CD4-positive, CD25-positive, alpha-beta regulatory T cell (primary cell): Measurements from ENCODE around the gene C16orf92. TPM values are rescaled to one million over a fixed set of nuclear protein-coding genes. Genes with fewer than 3 reads are reported as not detected.

Experiments
- ATAC-seq, 2 donors: fragments of 150-1000 bp; cut with Tn5 transposase; one replicate each; pipeline ENCODE4 v1.10.0; 2021; ENCODE audit warnings: low read depth in 2 of 2, moderate number of reproducible peaks in 2 of 2, moderate library complexity in 1 of 2
- DNase-seq, 3 donors: peaks; one replicate each; pipeline versions ENCODE4 v3.0.0 to v3.0.0-alpha.2; 2012 to 2022; ENCODE audit warnings: mixed read lengths in 1 of 3
- H3K27ac ChIP-seq: one replicate; pipeline ENCODE4 v1.7.0; 2013; ENCODE audit warnings: mild to moderate bottlenecking, low read length; ENCODE audit not compliant: insufficient read depth, poor library complexity, severe bottlenecking
- H3K27me3 ChIP-seq: one replicate; pipeline ENCODE4 v1.7.0; 2013; ENCODE audit warnings: low read length; ENCODE audit not compliant: control insufficient read depth, insufficient read depth
- H3K36me3 ChIP-seq: one replicate; pipeline ENCODE4 v1.7.0; 2013; ENCODE audit warnings: mild to moderate bottlenecking, low read length, moderate library complexity; ENCODE audit not compliant: control insufficient read depth, insufficient read depth
- H3K4me1 ChIP-seq: 2 replicates; pipeline ENCODE4 v1.7.0; 2013; ENCODE audit warnings: mild to moderate bottlenecking, low read length; ENCODE audit not compliant: insufficient read depth, control insufficient read depth, poor library complexity, severe bottlenecking
- H3K4me3 ChIP-seq: one replicate; pipeline ENCODE4 v1.7.0; 2013; ENCODE audit warnings: low read depth, mild to moderate bottlenecking, low read length, moderate library complexity
- H3K9me3 ChIP-seq, 2 experiments: 1 replicate in 1 of 2; 2 replicates in 1 of 2; pipeline ENCODE4 v1.7.0; 2013; ENCODE audit warnings: low read length in 2 of 2, mild to moderate bottlenecking in 1 of 2, moderate library complexity in 1 of 2; ENCODE audit not compliant: control insufficient read depth in 2 of 2
- H3K27ac Mint-ChIP-seq, 3 donors: one replicate each; pipeline ENCODE4 v1.8.0; 2020 to 2022; ENCODE audit warnings: mild to moderate bottlenecking in 3 of 3, mixed read lengths in 3 of 3, moderate library complexity in 2 of 3
- H3K27me3 Mint-ChIP-seq: one replicate; pipeline ENCODE4 v1.8.0; 2022; ENCODE audit warnings: mild to moderate bottlenecking, mixed read lengths
- H3K36me3 Mint-ChIP-seq: one replicate; pipeline ENCODE4 v1.8.0; 2020; ENCODE audit warnings: mixed read lengths
- H3K4me1 Mint-ChIP-seq, 4 donors: one replicate each; pipeline ENCODE4 v1.8.0; 2020 to 2022; ENCODE audit warnings: mixed read lengths in 4 of 4, mild to moderate bottlenecking in 1 of 4
- H3K4me3 Mint-ChIP-seq, 4 donors: one replicate each; pipeline ENCODE4 v1.8.0; 2020 to 2022; ENCODE audit warnings: mild to moderate bottlenecking in 4 of 4, mixed read lengths in 4 of 4, moderate library complexity in 3 of 4
- H3K9me3 Mint-ChIP-seq, 7 donors: one replicate each; pipeline ENCODE4 v1.8.0; 2020 to 2022; ENCODE audit warnings: mixed read lengths in 7 of 7, mild to moderate bottlenecking in 3 of 7, moderate library complexity in 2 of 7
- polyA plus RNA-seq, 4 donors: library from polyadenylated mRNA; unstranded; fragments of 300-500 nt; fragmentation: Illumina TruSeq; gene quantifications; one replicate each; pipeline ENCODE4 v1.2.3, GENCODE V29; 2021
- total RNA-seq: library from RNA; stranded (reverse); gene quantifications from one replicate; pipeline ENCODE4 v1.2.3, GENCODE V29; 2022

C16orf92 gene
- total and polyA plus RNA-seq, 5 donors from 2014 or later = not detected

DNA sequence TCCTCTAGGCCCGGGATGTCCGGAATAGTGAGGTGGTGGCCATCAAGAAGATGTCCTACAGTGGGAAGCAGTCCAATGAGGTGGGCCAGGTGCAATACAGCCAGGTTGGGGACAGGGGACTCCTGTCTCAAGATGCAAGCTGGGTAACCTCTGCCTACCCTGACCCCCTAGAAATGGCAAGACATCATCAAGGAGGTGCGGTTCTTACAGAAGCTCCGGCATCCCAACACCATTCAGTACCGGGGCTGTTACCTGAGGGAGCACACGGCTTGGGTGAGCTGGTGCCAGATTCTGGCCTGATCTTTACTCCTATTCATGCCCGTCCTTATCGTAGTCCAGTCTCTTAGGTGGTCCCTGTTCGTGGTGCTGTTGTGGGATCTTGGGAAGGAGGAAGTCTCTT lies 44.9 kb upstream of the C16orf92 start:
- Mint-ChIP-seq H3K27me3 (no peaks in the 10 kb centered on the region), H3K4me1 (peaks cover 13 to 38% (median 25%) of the 10 kb centered on the region in 4 donors), H3K27ac (peak overlapping the region in 1 of 3 donors; percentile 52), H3K9me3 (no peaks in the 10 kb centered on the region), H3K36me3 (peaks cover 21% of the 10 kb centered on the region), H3K4me3 (peak overlapping the region in 1 of 4 donors; percentile 37)
- ATAC-seq (no peak), DNase-seq (no peak)
- Histone ChIP-seq H3K4me1 (peaks cover 36% of the 10 kb centered on the region), H3K27ac (no peak overlapping the region), H3K4me3 (no peak overlapping the region), H3K36me3 (peaks cover 49% of the 10 kb centered on the region), H3K27me3 (no peaks in the 10 kb centered on the region), H3K9me3 (no peaks in the 10 kb centered on the region)

DNA sequence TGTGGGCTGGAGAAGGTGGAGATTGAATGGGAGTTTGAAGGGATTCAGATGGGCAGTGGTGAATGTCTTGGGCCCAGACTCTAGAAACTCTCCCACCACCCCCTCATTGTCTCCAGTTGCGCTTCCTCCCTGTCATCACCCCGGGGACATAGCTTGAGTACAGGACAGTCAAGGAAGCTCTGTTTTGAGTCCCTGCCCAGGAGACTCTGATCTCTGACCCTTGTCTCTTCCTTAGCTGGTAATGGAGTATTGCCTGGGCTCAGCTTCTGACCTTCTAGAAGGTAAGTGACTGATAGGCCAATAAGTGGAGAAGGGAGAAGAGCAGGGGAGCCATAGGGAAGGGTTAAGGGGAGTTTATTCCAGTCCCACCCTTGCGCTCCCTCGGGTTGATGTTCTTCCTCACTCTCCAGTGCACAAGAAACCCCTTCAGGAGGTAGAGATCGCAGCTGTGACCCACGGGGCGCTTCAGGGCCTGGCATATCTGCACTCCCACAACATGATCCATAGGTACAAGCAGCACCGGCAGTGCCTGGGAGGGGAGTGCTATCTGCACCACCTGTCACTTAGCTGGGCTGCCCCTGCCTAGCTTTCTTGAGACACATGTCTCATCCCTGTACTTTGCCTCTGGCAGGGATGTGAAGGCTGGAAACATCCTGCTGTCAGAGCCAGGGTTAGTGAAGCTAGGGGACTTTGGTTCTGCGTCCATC lies 44.3 kb upstream of the C16orf92 start:
- Mint-ChIP-seq H3K4me1 (peaks cover 13 to 34% (median 22%) of the 10 kb centered on the region in 4 donors), H3K4me3 (peak overlapping the region in 1 of 4 donors; percentile 9), H3K9me3 (no peaks in the 10 kb centered on the region), H3K27ac (peak overlapping the region in 1 of 3 donors; percentile 73), H3K27me3 (no peaks in the 10 kb centered on the region), H3K36me3 (peaks cover 26% of the 10 kb centered on the region)
- ATAC-seq (no peak), DNase-seq (no peak)
- H3K9me3 ChIP-seq = no peaks in the 10 kb centered on the region
- no peak overlapping the region for H3K4me3 ChIP-seq
- H3K4me1 ChIP-seq = peaks cover 33% of the 10 kb centered on the region
- no peaks in the 10 kb centered on the region for H3K27me3 ChIP-seq
- H3K27ac ChIP-seq = no peak overlapping the region
- peaks cover 56% of the 10 kb centered on the region for H3K36me3 ChIP-seq

DNA sequence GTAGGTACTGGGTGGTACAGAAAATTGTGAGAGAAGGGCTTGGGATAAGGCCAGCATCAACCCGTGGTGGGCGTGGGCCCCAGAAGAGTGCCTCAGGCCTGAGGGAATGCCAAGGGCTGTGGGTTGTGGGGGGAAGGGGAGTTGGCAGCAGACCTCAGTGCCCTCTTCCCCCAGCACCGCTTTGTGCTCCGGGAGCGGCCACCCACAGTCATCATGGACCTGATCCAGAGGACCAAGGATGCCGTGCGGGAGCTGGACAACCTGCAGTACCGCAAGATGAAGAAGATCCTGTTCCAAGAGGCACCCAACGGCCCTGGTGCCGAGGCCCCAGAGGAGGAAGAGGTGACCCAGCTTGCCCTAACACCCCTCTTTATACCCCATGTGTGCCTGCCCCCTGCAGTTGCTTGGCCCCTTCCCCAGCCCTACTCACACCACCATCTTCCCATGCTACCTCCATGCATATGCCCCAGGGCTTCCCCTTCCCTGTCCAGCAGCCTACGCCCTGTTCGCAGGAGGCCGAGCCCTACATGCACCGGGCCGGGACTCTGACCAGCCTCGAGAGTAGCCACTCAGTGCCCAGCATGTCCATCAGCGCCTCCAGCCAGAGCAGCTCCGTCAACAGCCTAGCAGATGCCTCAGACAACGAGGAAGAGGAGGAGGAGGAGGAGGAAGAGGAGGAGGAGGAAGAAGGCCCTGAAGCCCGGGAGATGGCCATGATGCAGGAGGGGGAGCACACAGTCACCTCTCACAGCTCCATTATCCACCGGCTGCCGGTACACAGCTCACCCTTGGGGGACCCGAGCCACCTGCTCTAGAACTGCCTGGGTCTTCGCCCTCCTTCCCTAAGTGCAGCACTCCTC lies 40.2 kb upstream of the C16orf92 start:
- H3K9me3 ChIP-seq = no peaks in the 10 kb centered on the region
- no peak overlapping the region for H3K4me3 ChIP-seq
- H3K27me3 Mint-ChIP-seq = no peaks in the 10 kb centered on the region
- ATAC-seq (no peak), DNase-seq (no peak)
- no peak overlapping the region for H3K27ac Mint-ChIP-seq
- no peak overlapping the region for H3K27ac ChIP-seq
- H3K4me3 Mint-ChIP-seq = no peak overlapping the region
- H3K36me3 Mint-ChIP-seq = peaks cover 31% of the 10 kb centered on the region
- H3K27me3 ChIP-seq = no peaks in the 10 kb centered on the region
- peaks cover 84% of the 10 kb centered on the region for H3K36me3 ChIP-seq
- no peaks in the 10 kb centered on the region for H3K4me1 ChIP-seq
- H3K9me3 Mint-ChIP-seq = no peaks in the 10 kb centered on the region
- H3K4me1 Mint-ChIP-seq = no peaks in the 10 kb centered on the region

DNA sequence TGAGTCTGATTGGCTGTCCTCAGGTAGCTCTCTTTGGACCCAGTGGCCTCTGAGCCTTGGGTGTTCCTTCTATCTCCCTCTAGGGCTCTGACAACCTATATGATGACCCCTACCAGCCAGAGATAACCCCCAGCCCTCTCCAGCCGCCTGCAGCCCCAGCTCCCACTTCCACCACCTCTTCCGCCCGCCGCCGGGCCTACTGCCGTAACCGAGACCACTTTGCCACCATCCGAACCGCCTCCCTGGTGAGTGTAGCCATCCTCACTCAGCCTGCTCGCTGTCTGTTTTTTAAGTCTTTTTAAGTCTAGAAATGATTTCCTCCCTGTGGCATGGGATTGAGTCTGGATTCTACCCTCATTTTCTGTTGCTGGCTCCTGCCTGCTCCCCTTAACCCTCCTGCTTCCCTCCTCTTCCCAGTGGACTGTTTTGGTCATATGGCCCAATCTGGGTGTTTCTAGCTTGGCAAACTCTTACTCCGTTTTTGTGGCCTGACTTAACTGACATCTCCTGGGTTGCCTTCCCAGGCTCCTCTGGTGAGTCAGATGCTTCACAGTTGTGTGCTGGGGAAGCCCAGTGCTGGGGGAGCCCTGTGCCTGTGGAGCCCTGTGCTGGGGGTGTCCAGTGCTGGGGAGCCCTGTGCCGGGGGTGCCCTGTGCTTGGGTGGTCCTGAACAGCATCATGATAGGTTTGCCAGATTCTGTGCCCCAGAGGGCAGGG lies 39.4 kb upstream of the C16orf92 start:
- Mint-ChIP-seq H3K27ac (peak overlapping the region in 1 of 3 donors; percentile 9), H3K36me3 (peaks cover 38% of the 10 kb centered on the region), H3K4me3 (no peak overlapping the region), H3K9me3 (no peaks in the 10 kb centered on the region), H3K27me3 (no peaks in the 10 kb centered on the region), H3K4me1 (no peaks in the 10 kb centered on the region)
- H3K27ac ChIP-seq = no peak overlapping the region
- DNase-seq (no peak), ATAC-seq (no peak)
- no peaks in the 10 kb centered on the region for H3K27me3 ChIP-seq
- no peak overlapping the region for H3K4me3 ChIP-seq
- H3K36me3 ChIP-seq = peaks cover 81% of the 10 kb centered on the region
- no peaks in the 10 kb centered on the region for H3K4me1 ChIP-seq
- no peaks in the 10 kb centered on the region for H3K9me3 ChIP-seq

DNA sequence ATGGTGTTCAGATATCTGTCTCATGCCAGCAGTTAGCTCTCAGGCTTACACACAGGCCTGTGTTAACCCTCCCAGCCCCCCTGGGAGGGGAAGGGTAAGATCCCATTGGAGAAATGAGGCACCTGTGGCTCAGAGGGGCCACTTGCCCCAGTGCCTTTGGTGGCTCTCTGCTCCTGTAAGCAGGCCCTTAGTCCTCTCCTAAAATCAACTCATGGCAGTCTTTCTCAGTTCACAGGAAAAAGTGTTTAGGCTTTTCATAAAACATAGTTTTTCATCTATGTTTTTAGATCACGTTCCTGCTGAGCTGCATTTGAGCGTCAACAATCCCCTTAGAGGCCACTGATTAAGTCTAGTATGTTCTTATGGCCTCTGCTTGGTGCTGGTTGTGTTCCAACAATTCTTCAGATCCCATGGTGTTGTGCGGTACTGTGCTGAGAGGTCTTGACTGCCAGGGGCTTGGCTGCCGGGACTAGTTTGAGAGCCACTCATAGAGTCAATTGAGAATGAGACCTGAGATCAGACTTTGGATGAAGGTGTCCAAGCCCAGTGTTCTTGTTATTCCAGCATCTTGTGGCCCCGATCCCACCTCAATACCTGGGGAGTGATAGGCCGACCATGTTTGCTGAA lies 38.7 kb upstream of the C16orf92 start:
- peaks cover 77% of the 10 kb centered on the region for H3K36me3 ChIP-seq
- no peak for ATAC-seq
- no peak for DNase-seq
- H3K9me3 ChIP-seq = no peaks in the 10 kb centered on the region
- Mint-ChIP-seq H3K4me3 (no peak overlapping the region), H3K27ac (peak overlapping the region; percentile 9 to 59 (median 48)), H3K9me3 (no peaks in the 10 kb centered on the region), H3K27me3 (no peaks in the 10 kb centered on the region), H3K4me1 (no peaks in the 10 kb centered on the region), H3K36me3 (peaks cover 38% of the 10 kb centered on the region)
- H3K4me3 ChIP-seq = no peak overlapping the region
- no peak overlapping the region for H3K27ac ChIP-seq
- H3K4me1 ChIP-seq = no peaks in the 10 kb centered on the region
- no peaks in the 10 kb centered on the region for H3K27me3 ChIP-seq

DNA sequence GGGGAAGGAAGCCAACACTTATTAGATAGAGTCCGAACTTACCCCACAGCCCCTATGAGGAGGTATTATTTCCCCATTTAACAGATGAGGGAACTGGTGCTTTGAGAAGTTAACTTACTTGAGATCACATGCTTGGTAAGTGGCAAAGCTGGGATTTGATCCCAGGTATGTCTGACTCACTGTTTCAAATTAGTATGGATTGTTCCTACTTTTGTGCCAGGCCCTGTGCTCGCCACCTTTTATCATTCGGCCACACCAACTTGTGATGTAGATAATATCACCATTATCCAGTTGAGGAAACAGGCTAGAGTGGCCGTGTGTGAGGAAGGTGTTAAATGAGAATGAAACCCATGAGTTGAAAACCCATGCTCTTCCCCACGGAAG lies 38.2 kb upstream of the C16orf92 start:
- peaks cover 77% of the 10 kb centered on the region for H3K36me3 ChIP-seq
- no peak for DNase-seq
- H3K27ac ChIP-seq = no peak overlapping the region
- no peak overlapping the region for H3K4me3 ChIP-seq
- no peaks in the 10 kb centered on the region for H3K4me1 ChIP-seq
- H3K27me3 ChIP-seq = no peaks in the 10 kb centered on the region
- H3K9me3 ChIP-seq = no peaks in the 10 kb centered on the region
- no peak for ATAC-seq
- Mint-ChIP-seq H3K27me3 (no peaks in the 10 kb centered on the region), H3K4me1 (no peaks in the 10 kb centered on the region), H3K36me3 (peaks cover 34% of the 10 kb centered on the region), H3K4me3 (no peak overlapping the region), H3K27ac (peak overlapping the region in 1 of 3 donors; percentile 48), H3K9me3 (no peaks in the 10 kb centered on the region)

DNA sequence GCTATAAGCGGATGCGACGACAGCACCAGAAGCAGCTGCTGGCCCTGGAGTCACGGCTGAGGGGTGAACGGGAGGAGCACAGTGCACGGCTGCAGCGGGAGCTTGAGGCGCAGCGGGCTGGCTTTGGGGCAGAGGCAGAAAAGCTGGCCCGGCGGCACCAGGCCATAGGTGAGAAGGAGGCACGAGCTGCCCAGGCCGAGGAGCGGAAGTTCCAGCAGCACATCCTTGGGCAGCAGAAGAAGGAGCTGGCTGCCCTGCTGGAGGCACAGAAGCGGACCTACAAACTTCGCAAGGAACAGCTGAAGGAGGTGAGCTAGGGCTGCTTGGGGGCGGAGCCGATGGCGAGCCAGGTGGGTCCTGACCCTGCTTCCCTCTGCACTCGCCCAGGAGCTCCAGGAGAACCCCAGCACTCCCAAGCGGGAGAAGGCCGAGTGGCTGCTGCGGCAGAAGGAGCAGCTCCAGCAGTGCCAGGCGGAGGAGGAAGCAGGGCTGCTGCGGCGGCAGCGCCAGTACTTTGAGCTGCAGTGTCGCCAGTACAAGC lies 37.7 kb upstream of the C16orf92 start:
- ATAC-seq (no peak), DNase-seq (no peak)
- Histone ChIP-seq H3K4me1 (no peaks in the 10 kb centered on the region), H3K4me3 (no peak overlapping the region), H3K36me3 (peaks cover 75% of the 10 kb centered on the region), H3K27ac (no peak overlapping the region), H3K9me3 (no peaks in the 10 kb centered on the region), H3K27me3 (no peaks in the 10 kb centered on the region)
- H3K4me1 Mint-ChIP-seq = no peaks in the 10 kb centered on the region
- peaks cover 33% of the 10 kb centered on the region for H3K36me3 Mint-ChIP-seq
- H3K9me3 Mint-ChIP-seq = no peaks in the 10 kb centered on the region
- H3K27ac Mint-ChIP-seq = no peak overlapping the region
- H3K27me3 Mint-ChIP-seq = no peaks in the 10 kb centered on the region
- peak overlapping the region in 1 of 4 donors; percentile 60 for H3K4me3 Mint-ChIP-seq
